DMS53 (cell line): ENCODE results near the gene SLC49A4.

Experiments used
- DNase-seq: peaks from one replicate; lab custom pipeline; 2025; lab: John Stamatoyannopoulos, UW

SLC49A4 gene

DNA sequence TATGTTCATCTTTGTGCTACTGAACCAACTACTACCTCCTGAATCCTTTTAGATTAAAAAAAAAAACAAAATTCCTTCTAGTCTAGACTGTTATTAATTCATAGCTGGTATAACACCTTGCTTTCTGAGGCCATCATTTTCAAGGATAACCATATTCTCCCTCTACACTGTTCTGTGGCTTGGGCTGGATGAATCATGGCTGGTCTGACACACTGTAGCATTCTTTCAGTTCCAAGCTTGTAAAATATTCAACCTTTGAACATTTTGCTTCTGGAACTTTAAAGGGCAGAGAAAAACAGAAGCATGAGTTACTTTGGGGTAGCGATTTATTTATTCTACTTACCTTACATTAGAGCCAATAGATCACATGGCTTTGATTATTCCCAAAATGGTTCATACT, 8.8 kb upstream of the SLC49A4 start:
- no peak for DNase-seq

DNA sequence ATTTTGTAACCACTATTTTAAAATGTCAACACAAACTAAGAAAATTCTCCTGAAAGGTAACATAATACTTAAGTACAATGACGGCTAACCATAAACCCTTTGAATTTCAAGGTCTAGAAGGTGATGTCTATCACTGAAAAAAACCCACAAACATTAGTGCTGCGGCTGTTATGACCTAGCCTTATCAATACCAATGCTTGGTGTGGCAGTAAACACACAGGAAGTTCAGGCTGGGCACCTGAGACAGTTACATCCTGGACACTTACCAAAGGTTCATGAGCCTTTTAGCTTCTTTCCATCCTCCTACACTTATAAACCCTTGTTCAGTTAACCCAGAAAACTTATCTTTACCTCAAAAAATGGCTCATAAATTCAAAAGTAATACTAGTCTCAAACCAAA, 7.0 kb upstream of the SLC49A4 start:
- no peak for DNase-seq

DNA sequence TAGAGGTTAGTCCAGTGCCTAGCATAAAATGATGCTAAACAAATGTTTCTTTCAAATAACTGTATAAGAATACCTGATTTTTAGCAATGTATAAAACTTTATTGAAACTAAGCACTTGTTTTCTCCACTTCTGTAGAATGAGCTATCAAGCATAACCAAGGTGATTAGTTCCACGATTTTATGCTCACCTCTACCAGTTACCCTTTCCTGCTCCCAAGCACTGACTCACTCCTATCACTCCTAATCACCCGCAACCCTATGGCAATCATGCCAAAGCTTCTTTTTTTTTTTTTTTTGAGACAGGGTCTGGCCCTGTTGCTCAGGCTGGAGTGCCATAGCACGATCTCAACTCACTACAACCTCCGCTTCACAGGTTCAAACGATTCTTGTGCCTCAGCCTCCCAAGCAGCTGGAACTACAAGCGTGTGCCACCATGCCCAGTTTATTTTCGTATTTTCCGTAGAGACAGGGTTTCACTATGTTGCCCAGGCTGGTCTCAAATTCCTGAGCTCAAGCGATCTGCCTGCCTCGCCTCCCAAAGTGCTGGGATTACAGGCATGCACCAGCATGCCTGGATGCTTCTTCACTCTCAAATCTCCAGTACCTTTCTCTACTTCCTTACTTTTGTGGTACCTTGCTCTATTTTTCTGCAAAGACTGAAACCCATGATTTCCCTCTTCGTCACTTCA, 5.1 kb upstream of the SLC49A4 start:
- DNase-seq: no peak

DNA sequence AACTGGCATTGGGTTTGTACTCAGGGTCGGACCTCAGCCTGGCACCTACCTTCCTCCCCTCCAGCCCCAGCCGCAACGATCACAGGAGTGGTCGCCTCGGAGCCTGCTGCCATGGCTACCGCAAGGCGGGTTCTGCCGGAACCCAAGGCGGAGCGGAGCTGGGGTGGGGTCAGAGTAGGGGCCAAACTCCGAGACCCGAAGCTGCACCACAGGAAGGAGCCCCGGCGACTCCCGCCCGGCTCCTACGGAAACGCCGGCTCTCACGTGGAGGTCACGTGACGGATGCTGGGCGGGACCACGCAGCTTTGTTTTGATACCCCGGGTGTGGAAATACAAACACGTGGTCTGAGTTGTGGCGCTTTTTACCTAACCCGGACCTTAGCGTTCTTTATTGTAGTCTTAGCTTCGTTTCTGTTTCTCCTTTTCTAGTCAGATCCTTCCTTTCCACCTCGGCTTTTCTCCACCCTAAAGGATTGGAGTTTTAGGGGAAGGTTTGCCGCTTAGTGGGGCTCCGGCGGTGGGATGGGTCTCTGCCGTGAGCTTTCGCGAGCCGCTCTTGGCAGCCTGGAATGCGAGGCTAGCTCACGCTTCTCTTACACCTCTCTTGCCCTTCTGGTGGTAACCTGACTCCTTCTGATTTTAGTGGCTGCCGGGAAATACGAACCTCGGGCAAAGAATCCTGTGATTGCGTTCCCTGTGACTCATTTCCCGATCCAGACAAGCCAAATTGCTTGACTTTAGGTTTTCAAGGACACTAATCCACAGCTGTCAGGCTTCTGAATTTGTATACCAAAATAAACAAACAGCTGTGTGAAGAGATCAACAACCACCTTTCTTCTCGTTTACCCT, 1.1 kb upstream of the SLC49A4 start, which contains the start of gene HSPBAP1:
Gene HSPBAP1, minus strand, starts transcription at position 264 of the 849 bp plus-strand sequence. Its CDS starts 151 bp downstream, at position 113.
- no peak for DNase-seq

DNA sequence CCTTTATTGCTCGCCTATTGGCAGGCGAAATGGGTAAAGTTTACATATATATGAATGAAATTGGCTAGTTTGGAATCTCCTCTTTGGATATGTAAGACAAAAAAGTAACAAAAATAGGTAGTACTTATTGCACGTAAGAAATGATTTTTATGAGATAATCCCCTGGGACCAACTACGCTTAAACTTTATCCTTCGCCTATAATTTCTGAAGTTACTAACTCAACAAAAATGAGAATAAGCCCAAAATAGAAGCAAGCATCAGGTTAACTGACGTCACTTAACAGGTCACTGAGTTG, 438 bp upstream of the SLC49A4 start:
- no peak for DNase-seq

DNA sequence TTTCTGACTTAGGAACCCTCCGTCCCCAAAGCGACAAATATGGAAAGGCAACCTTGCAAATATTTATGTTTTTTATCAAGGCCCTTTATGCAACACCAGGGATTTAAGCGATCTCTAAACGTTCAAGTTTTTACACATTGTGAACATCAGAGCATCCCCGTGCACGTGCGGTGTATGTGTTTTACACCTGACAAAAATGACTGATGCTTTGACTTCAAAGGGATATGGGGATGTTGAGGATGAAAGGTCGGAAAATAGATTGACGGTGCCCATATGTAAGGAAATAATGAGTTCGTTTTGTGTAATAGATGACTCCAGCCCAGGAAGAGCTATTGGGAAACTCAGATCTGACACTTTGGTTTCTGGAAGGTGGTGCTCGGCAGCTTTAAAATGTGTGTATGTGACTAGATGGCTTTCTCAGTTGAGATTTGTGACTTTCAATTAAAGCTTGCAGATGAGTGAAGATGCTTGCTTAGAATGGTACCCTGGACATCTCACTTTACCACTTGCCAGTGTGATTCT, 866 bp downstream of the SLC49A4 start:
- no peak for DNase-seq

DNA sequence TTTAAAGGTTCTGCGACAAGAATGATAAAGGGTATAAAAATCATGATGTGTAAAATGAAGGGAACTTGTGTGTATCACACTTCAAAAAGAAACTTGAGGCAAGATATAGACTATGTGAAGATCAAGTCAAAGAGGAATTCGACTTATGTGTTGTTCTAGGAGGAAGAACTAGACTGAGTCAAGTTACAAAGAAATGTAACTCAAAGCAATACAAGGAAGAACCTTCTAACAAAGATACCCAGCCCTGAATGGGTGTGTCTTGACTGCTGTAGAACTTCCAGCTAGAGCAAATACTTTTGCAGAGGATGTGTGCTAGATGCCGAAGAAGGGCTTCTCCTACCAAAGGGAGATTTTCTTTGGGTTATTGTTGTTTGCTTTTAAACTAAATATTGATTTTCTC, 2.4 kb downstream of the SLC49A4 start:
- DNase-seq: no peak

DNA sequence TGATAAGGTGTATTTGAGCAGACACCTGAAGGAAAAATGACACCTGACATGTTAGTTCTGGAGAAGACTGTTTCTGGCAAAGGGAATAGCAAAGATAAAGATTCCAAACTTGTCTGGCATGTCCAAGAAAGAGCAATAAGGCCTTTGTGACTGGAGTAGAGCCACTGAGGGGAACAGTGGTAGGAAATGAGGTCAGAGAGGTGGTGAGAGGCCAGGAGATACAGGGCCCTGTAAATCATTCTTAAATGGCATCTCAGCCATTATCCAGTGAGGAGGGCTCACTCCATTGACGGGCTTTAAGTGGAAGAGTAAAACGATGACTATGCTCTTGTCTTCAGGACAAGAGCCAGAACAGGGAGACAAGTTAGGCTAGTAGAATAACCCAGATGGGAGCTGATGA, 4.5 kb downstream of the SLC49A4 start:
- peak; percentile 36 for DNase-seq

DNA sequence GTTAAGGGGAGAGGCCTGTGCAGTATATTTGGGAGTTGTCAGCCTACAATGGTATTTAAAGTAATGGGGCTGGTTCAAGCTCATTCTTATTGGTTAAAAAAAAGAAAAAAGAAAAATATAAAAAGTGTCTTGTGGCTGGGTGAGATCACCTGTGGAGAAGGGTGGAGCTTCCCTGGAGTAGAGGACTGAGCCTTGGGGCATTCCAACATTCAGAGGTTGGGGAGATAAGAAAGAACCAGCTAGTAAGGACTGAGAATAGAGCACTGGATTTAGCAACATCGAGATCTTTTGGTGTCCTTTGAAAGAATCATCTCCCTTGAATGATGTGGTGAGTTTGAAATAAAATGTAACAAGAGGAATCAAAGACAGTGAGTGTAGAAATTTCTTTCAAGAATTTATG, 5.2 kb downstream of the SLC49A4 start:
- no peak for DNase-seq

DNA sequence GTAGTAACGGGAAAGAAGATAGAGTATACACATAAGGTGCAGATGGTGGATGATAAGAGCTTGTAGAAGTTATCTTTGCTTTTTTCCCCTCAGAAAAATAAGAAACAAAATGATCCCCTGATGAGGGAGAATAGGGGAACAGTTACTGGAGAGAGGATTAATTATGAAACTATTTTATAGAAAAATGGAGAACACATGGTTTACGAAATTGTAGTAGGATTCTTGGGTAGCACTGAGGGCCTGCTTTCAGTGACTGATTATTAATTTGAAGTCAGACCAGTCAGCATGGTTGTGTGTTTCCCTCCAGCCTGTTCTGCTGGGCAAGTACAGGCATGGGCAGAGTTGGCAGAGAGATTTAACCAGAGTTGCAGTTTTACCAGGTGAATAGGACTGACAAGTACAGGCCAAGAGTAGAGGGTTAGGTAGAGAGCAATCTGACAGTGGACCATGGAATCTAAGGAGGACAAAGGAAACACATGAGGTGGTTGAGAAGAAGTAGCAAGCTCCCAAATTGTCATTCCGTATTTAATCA, 5.9 kb downstream of the SLC49A4 start:
- no peak for DNase-seq

DNA sequence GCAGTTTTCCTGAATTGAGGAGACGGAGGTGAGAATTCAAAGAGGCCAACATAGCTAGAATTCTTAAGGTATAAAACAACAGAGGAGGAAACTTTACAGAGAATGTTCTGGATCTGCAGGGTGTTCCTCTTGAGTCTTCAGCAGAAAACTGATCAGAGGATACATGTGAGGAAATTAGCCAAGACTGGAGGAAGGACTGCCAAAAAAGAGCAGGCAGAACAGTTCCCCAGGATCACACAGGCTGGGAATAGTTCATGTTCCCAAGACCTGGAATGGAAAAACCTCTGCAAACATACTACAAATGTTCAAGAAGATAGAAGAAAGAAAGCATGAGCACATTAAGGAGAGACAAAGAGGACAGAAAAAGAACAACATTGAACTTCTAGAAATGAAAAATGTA, 7.5 kb downstream of the SLC49A4 start:
- DNase-seq: no peak

DNA sequence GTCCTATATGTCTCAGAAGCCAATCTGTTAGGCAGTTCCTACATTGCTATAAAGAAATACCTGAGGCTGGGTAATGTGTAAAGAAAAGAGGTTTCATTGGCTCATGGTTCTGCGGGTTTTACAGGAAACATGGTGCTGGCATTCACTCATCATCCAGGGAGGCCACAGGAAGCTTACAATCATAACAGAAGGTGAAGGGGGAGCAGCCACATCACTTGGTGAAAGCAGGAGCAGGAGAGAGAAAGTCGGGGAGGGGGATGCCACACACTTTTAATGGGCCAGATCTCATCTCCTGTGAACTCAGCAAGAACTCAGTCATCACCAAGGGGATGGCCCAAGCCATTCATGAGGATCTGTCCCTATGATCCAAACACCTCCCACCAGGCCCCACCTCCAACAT, 9.1 kb downstream of the SLC49A4 start:
- DNase-seq: no peak

DNA sequence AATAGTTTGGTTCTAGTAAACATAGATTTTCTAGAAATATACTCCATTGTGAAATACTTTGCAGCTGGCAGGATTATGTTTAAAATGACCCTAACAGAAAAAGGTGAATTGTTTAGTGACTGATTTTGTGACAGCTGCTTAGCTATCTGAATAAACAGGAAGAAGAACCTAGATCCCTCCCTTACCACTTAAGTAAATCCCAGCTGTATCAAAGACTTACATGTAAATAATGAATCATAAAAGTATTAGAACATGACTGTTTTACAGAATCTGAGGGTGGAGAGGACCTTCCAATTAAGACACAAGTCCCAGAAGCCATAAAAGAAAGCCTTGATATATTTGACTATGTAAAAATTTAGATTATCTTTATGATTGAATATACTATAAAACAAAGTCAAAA, 15.9 kb downstream of the SLC49A4 start:
- peak; percentile 72 for DNase-seq

DNA sequence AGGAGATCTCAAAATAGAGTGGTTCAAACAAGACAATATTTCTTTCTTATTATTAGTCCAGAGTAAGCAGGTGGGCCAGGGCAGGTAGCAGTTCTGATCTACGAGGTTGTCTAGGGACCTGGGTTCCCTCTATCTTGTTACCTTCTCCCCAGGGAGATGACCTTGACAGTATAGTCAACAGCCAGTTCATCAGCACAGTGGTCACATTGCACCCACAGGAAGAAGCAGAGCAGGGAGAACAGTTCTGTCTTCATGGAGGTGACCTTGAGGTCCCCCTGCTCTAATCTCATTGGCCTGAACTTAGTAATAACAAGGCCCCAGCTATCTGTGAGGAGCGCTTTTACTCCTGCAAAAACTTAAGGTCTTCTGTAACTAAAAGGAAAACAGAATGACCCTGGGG, 21.7 kb downstream of the SLC49A4 start:
- no peak for DNase-seq

DNA sequence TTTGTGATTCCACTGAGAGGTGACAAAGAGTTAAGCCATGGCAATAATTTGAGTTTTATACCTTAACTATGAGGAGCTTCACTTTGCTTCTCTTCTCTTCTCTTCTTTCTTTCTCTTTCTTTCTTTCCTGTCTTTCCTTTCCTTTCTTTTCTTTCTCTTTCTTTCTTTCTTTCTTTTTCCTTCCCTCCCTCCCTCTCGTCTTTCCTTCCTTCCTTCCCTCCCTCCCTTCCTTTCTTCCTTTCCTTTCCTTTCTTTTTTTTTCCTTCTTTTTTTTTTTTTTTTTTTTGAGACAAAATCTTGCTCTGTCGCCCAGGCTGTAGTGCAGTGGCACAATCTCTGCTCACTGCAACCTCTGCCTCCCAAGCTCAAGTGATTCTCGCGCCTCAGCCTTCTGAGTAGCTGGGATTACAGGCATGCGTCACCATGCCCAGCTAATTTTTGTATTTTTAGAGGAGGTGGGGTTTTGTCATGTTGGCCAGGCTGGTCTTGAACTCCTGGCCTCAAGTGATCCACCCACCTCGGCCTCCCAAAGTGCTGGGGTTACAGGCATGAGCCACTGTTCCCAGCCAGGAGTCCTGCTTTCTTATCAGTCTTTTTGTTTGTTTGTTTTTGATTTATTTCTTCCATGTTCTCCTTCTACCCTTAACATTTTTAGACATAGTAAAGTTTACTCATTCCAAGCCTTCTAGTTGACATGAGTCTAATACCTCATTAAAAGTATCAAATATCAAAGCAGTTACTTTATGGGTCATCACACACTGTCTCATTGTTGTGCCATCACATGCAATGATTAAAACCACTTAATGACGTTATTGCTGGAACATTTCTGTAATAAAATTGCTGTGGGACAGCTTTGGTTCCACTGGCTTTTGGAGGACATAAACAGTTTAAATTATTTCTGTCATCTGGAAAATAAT, 29.9 kb downstream of the SLC49A4 start:
- peak; percentile 26 for DNase-seq

DNA sequence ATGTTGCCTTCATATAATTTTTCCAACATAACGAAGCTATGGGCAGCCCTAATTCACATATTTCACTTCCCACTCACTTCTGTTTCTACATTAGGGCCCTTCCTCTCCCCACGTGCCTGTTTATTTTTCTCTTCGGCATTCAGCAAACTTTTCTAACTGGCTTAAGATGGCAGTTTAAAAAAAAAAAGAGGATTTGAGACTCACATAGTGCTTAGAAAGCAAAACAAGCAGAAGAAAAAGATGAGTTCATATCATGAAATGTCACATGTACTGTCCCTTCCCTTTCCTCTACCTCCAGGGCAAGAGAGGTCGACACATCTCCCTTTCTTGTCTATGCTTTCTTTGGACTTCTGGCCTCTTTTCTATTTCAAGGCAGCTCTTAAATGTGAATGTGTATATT, 30.6 kb downstream of the SLC49A4 start:
- no peak for DNase-seq

DNA sequence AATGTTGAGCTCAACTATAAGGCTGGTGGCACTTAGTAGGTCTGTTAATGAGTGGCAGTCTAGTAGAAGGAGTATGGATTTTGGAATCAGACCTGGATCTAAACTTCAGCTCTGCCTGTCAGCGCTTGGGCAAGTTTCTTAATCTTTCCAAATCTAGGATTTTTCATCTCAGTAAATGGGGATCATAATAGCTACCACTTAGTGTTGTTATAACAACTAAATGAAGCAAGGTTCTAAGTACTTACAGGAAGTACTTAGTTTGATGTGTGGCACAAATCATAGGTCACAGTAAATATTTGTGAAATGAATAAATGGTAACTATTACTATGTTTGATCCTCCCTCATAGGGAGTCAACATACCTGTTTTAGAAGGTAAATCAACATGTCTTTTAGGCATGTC, 31.4 kb downstream of the SLC49A4 start:
- no peak for DNase-seq

DNA sequence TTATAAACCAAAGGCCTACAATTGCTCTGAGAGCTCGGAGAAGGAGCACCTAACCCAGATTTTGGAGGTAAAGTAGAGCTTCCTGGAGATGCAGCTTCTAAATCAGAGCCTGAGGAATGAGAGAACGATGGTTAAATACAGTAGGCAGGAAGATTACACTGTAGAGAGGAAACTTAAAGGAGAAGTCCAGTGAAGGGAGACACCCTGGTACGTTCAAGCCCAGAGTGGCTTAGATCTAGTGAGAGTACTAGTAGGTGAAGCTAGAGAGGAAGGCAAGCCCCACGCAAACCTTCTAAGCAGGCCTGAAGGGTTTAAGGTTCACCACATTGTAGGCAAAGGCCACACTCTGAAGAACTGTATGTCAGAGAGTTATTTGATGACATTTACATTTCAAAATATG, 33.4 kb downstream of the SLC49A4 start:
- no peak for DNase-seq

DNA sequence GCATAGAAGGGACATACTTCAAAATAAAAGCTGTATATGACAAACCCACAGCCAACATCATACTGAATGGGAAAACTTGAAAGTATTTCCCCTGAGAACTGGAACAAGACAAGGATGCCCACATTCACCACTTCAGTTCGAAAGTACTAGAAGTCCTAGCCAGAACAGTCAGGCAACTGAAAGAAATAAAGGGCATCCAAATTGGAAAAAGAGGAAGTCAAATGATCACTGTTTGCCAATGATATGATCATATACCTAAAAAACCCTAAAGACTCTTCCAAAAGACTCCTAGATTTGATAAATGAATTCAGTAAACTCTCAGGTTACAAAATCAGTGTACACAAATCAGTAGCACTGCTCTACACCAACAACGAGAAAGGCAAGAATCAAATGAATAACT, 40.7 kb downstream of the SLC49A4 start:
- DNase-seq: no peak

DNA sequence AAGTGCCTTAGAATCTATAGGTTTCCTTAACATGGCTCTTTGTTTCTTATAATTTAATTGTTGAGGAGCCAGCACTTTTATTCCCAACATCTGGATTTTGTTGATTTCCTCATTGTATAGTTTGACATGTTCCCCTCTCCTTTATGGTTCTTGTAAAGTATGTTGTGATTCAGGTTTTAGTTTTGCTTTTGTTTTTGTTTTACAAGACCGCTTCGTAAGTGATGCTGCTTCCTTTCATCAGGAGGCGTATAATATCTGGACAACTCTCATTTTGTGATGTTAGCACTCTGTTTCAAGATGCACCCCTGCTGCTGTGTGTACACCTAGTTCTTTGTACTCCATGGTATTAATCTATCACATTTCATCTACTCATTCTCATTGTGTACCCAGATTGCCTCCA, 48.7 kb downstream of the SLC49A4 start:
- DNase-seq: no peak

DNA sequence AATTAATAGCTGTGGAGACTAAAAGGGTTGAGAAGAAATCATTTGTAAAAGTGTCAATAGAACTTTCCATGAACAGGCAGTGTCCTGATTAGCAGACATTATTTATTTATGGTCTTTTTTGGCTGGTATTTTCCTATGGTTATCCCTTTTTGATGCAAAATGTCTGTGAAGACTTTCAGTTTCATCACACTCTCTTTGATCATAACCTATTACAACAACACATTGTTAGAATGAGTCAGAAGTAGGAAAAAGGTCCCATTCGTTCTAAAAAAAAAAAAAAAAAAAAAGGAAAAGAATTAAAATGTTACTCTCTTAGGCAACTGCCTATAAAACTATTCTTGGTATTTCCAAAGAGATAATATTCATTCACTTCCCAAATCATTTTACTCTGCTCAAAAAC, 62.1 kb downstream of the SLC49A4 start:
- no peak for DNase-seq

DNA sequence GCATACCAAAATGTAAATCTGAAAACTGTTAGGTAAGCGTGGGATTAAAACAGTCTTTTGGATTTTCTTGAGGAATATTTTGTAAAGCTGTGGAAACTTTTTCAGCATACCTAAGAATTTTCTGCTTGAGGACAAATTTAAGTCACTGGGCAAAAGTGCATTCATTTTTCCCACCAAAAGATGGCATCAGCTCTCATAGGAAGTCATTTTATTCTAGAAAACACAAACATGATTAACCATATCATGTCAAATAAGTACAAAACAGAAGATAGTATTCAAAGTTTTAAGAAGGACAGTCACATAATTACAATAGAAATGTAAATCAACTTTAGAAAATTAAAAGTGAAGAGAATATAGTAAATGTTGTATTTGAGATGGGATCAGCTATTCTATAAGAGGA, 63.5 kb downstream of the SLC49A4 start:
- peak; percentile 13 for DNase-seq
